Measurements from ENCODE around the gene FOLR3. TPM values are rescaled to one million over a fixed set of nuclear protein-coding genes. Genes with fewer than 3 reads are reported as not detected.
A peak's percentile ranks its signal among the peaks of the same experiment; 100 is the strongest.

FOLR3 gene
- total and polyA plus RNA-seq, 9 of the 15 experiments (the other 6 are each of a cell fraction or from before 2014, with no cell fraction given), result not detected

DNA sequence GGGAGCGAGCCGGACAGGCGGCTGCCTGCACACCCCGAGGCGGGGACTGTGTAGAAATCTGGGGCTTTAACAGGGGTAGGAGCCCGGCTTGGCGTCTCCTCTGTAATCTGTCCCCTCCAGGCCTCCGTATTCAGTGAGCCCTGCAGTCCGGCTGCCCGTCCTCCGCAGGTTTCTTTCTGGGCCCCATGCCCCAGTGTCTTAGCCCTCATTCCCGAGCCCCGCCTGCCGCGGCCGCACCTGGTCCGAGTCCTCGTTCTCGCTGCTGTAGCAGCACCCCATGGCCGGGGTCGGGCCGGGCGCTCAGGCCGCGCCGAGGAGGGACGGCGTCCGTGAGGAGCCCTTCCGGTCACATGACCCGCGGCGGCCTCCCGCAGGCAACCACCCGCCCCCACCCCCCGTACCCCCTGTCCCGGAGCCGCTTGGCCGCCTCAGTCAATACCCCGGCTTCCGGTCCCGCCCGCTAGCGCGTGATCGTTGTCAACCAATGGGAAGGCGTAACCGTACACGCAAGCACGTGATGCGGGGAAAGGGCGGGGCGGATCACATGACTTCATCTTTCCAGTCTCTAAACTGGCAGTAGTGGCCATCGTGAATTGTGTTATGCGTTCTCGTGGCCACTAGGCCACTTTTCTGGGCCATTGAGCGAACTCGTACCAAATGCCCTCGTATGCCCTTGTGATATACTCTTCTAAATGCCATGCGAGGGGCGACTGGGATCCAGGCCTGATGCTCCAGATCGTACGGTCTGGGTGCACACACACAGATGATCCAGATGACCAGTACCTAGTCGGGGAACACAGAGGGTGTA is 32.4 kb upstream of the FOLR3 start, which contains the start of gene LAMTOR1 (continued):
- TF ChIP-seq, protein P1, sequence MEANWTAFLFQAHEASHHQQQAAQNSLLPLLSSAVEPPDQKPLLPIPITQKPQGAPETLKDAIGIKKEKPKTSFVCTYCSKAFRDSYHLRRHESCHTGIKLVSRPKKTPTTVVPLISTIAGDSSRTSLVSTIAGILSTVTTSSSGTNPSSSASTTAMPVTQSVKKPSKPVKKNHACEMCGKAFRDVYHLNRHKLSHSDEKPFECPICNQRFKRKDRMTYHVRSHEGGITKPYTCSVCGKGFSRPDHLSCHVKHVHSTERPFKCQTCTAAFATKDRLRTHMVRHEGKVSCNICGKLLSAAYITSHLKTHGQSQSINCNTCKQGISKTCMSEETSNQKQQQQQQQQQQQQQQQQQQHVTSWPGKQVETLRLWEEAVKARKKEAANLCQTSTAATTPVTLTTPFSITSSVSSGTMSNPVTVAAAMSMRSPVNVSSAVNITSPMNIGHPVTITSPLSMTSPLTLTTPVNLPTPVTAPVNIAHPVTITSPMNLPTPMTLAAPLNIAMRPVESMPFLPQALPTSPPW (CRISPR knock-in tag; IDR thresholded peaks at IDR 0.05), result peak; percentile 99
- TF ChIP-seq, protein P2, sequence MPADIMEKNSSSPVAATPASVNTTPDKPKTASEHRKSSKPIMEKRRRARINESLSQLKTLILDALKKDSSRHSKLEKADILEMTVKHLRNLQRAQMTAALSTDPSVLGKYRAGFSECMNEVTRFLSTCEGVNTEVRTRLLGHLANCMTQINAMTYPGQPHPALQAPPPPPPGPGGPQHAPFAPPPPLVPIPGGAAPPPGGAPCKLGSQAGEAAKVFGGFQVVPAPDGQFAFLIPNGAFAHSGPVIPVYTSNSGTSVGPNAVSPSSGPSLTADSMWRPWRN (IDR thresholded peaks at IDR 0.05; ENCODE audit: low read depth), result no peak
- peak; percentile 19; the same call in 1 of the 2 replicates for TF ChIP-seq ZNF644 (tag; IDR thresholded peaks at IDR 0.05; ENCODE audit: low read depth)
- TF ChIP-seq ZZZ3 (IDR thresholded peaks at IDR 0.05), result no peak; the same call in 1 of the 2 replicates
- peak; percentile 67; the same call in 1 of the 2 replicates for TF ChIP-seq ESRRA (IDR thresholded peaks at IDR 0.05; ENCODE audit: borderline replicate concordance, low read depth)
- TF ChIP-seq, protein P3, sequence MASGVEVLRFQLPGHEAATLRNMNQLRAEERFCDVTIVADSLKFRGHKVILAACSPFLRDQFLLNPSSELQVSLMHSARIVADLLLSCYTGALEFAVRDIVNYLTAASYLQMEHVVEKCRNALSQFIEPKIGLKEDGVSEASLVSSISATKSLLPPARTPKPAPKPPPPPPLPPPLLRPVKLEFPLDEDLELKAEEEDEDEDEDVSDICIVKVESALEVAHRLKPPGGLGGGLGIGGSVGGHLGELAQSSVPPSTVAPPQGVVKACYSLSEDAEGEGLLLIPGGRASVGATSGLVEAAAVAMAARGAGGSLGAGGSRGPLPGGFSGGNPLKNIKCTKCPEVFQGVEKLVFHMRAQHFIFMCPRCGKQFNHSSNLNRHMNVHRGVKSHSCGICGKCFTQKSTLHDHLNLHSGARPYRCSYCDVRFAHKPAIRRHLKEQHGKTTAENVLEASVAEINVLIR (CRISPR knock-in tag; IDR thresholded peaks at IDR 0.05), result no peak; the same call in 1 of the 2 replicates
- TF ChIP-seq CTBP1 (IDR thresholded peaks at IDR 0.05; ENCODE audit: borderline replicate concordance), result peak; percentile 80
- TF ChIP-seq CCAR2 (IDR thresholded peaks at IDR 0.05; ENCODE audit: low read depth, low read length), result no peak
- peak; percentile 25; the same call in 1 of the 2 replicates for TF ChIP-seq ZNF764 (CRISPR knock-in tag; IDR thresholded peaks at IDR 0.05; ENCODE audit: low read depth)
- peak; percentile 92; the same call in 1 of the 2 replicates for TF ChIP-seq PHF8 (IDR thresholded peaks at IDR 0.05; ENCODE audit: borderline replicate concordance, low read length)
- peak in 1 of 2 experiments; percentile 91; a peak in 2 of 3 replicates for TF ChIP-seq CBX3 (IDR thresholded peaks at IDR 0.05; ENCODE audit: borderline replicate concordance in 1 of 2, low read length in 2 of 2)
- 0 out of 2 replicates have a peak, but pooled peaks have one; percentile 65 for TF ChIP-seq OTX1 (CRISPR knock-in tag; IDR thresholded peaks at IDR 0.05)
- TF ChIP-seq EP400 (IDR thresholded peaks at IDR 0.05), result peak; percentile 85
- TF ChIP-seq, protein P4, sequence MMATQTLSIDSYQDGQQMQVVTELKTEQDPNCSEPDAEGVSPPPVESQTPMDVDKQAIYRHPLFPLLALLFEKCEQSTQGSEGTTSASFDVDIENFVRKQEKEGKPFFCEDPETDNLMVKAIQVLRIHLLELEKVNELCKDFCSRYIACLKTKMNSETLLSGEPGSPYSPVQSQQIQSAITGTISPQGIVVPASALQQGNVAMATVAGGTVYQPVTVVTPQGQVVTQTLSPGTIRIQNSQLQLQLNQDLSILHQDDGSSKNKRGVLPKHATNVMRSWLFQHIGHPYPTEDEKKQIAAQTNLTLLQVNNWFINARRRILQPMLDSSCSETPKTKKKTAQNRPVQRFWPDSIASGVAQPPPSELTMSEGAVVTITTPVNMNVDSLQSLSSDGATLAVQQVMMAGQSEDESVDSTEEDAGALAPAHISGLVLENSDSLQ (IDR thresholded peaks at IDR 0.05), result peak; percentile 45
- TF ChIP-seq PHF20 (IDR thresholded peaks at IDR 0.05; ENCODE audit: partially characterized antibody), result peak; percentile 93
- peak in 1 of 2 experiments; percentile 73 for TF ChIP-seq MAZ (CRISPR knock-in tag; conservative IDR thresholded peaks at IDR 0.05 in 1 of 2, IDR thresholded peaks at IDR 0.05 in 1 of 2)
- no peak for TF ChIP-seq NR3C1 (CRISPR knock-in tag; IDR thresholded peaks at IDR 0.05)
- TF ChIP-seq POLR2H (tag; IDR thresholded peaks at IDR 0.05; ENCODE audit: low read depth), result peak; percentile 92
- TF ChIP-seq, protein P5, sequence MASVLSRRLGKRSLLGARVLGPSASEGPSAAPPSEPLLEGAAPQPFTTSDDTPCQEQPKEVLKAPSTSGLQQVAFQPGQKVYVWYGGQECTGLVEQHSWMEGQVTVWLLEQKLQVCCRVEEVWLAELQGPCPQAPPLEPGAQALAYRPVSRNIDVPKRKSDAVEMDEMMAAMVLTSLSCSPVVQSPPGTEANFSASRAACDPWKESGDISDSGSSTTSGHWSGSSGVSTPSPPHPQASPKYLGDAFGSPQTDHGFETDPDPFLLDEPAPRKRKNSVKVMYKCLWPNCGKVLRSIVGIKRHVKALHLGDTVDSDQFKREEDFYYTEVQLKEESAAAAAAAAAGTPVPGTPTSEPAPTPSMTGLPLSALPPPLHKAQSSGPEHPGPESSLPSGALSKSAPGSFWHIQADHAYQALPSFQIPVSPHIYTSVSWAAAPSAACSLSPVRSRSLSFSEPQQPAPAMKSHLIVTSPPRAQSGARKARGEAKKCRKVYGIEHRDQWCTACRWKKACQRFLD (CRISPR knock-in tag; IDR thresholded peaks at IDR 0.05), result peak; percentile 85; the same call in 1 of the 2 replicates
- no peak for TF ChIP-seq ZNF695 (CRISPR knock-in tag; IDR thresholded peaks at IDR 0.05)
